HepG2 (cell line): ENCODE measurements around the gene PSAP. TPM values are rescaled to one million over a fixed set of nuclear protein-coding genes. Genes with fewer than 3 reads are reported as not detected.

ENCODE experiments used
- BCL6 ChIP-seq: IDR thresholded peaks from 2 replicates; pipeline ENCODE4 v1.6.1; 2016; ENCODE audit warnings: missing genetic modification reagents, missing compliant biosample characterization
- DMAP1 ChIP-seq: IDR thresholded peaks from 2 replicates; pipeline ENCODE4 v1.6.1; 2016
- HIVEP1 ChIP-seq: sonication (generic); formaldehyde crosslinking; IDR thresholded peaks from 2 replicates; pipeline ENCODE4 v1.4.0; 2020; ENCODE audit warnings: mild to moderate bottlenecking, missing genetic modification reagents
- NPAS2 ChIP-seq: sonication (generic); formaldehyde crosslinking; IDR thresholded peaks from 2 replicates; pipeline ENCODE4 v1.8.0; 2022; ENCODE audit warnings: mild to moderate bottlenecking, missing genetic modification reagents, borderline replicate concordance
- NR2C2 ChIP-seq: sonication (generic); formaldehyde crosslinking; IDR thresholded peaks from 2 replicates; pipeline ENCODE4 v1.4.0; 2020; ENCODE audit warnings: missing genetic modification reagents, mild to moderate bottlenecking, moderate library complexity, borderline replicate concordance
- NR2F1 ChIP-seq, 2 experiments: fragments of 450-650 bp in 1 of 2; formaldehyde crosslinking in 1 of 2; IDR thresholded peaks; 2 replicates each; pipeline versions ENCODE4 v1.5.0 to v1.6.1; 2016 to 2020; ENCODE audit warnings: mild to moderate bottlenecking in 1 of 2, missing compliant biosample characterization in 1 of 2, missing genetic modification reagents in 1 of 2, moderate library complexity in 1 of 2
- PAF1 ChIP-seq: IDR thresholded peaks from 2 replicates; pipeline ENCODE4 v1.6.1; 2016; ENCODE audit warnings: missing genetic modification reagents, missing compliant biosample characterization
- RAD21 ChIP-seq: fragments of 450-650 bp; formaldehyde crosslinking; IDR thresholded peaks from 2 replicates; pipeline ENCODE4 v1.5.0; 2020; ENCODE audit warnings: mild to moderate bottlenecking
- ZNF275 ChIP-seq: sonication (generic); formaldehyde crosslinking; IDR thresholded peaks from 2 replicates; pipeline ENCODE4 v1.8.0; 2022; ENCODE audit warnings: missing genetic modification reagents, mild to moderate bottlenecking, inconsistent platforms, borderline replicate concordance
- ZNF367 ChIP-seq: sonication (generic); formaldehyde crosslinking; IDR thresholded peaks from 2 replicates; pipeline ENCODE4 v1.4.0; 2020; ENCODE audit warnings: missing genetic modification reagents, borderline replicate concordance
- ZNF639 ChIP-seq: conservative IDR thresholded peaks from 2 replicates; pipeline ENCODE4 v1.6.1; 2018; ENCODE audit warnings: missing genetic modification reagents
- polyA plus RNA-seq, 8 experiments: library from polyadenylated mRNA; depleted of rRNA in 3 of 8; stranded (reverse) in 7 of 8; unstranded in 1 of 8; fragments of >200 nt; fragmentation: Illumina TruSeq in 4 of 8; extraction: Trizol in 4 of 8; gene quantifications; 2 replicates each; pipeline versions ENCODE4 v1.2.1 to v1.2.3, GENCODE V29; 2011 to 2016; ENCODE audit warnings: low read depth in 4 of 8, missing spikeins in 1 of 8, mixed read lengths in 1 of 8; ENCODE audit not compliant: insufficient read depth in 1 of 8
- total RNA-seq, 5 experiments: library from RNA; depleted of rRNA; stranded (reverse); fragments of >200 nt; fragmentation: Illumina TruSeq; extraction: Trizol; gene quantifications; 2 replicates each; pipeline ENCODE4 v1.2.3, GENCODE V29; 2016; ENCODE audit warnings: low read depth in 1 of 5
- TF ChIP-seq, protein P1 (sequence below): sonication (generic); formaldehyde crosslinking; IDR thresholded peaks from 2 replicates; pipeline ENCODE4 v1.4.0; 2020; ENCODE audit warnings: missing genetic modification reagents
- TF ChIP-seq, protein P2 (sequence below): sonication (generic); formaldehyde crosslinking; IDR thresholded peaks from 2 replicates; pipeline ENCODE4 v1.8.1; 2023; ENCODE audit warnings: missing genetic modification reagents, mild to moderate bottlenecking, borderline replicate concordance
- TF ChIP-seq, protein P3 (sequence below): sonication (generic); formaldehyde crosslinking; IDR thresholded peaks from 2 replicates; pipeline ENCODE4 v1.8.1; 2023; ENCODE audit warnings: missing genetic modification reagents, inconsistent platforms, borderline replicate concordance
- TF ChIP-seq, protein P4 (sequence below): fragments of 450-650 bp; IDR thresholded peaks from 2 replicates; pipeline ENCODE4 v1.6.1; 2017
- TF ChIP-seq, protein P5 (sequence below): IDR thresholded peaks from 2 replicates; pipeline ENCODE4 v1.6.1; 2016; ENCODE audit warnings: control low read depth

PSAP gene
- total and polyA plus RNA-seq, 2 of the 13 experiments (the other 11 are each of a cell fraction or from before 2014, with no cell fraction given): 323 to 643 TPM

DNA sequence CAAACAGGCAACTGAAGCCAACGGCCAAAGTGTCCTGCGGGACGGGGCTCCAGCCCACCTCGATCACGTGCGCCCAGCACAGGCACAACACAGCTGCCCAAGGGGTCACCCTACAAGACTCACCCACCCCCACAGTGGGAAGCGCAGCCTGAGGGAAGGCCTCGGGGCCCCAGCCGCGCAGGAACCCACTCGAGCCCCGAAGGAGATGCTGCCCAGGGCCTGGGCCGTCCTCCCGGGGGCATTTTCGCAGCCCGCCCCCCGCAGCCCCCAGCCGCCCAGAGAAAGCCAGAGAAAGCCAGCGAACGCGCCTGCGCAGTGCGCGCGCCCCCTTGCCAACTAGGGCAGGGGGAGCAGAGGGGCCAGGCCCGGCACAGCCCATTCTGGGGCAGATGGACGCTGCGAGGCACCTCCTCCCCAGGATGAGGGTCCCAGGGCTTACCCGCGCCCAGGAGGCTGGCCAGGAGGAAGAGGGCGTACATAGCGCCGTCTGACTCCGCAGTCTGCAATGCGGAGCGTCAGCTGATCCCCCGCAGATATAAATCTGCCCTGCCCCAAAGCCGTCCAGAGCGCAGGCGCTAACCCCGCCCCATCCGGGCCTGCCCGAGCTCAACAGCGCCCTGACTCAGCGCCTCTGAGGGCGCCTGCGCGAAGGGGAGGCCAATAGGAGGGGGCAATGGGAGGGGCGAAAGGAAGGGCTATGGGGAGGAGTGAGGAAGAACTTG, at the start of gene PSAP (continued):
- TF ChIP-seq ZNF275 (no peak), ZNF639 (CRISPR knock-in tag) (no peak), BCL6 (peak; percentile 17; the same call in 1 of the 2 replicates), PAF1 (no peak), RAD21 (CRISPR knock-in tag) (peak; percentile 58; the same call in 1 of the 2 replicates), DMAP1 (peak; percentile 63; the same call in 1 of the 2 replicates), NR2F1 (CRISPR knock-in tag; IDR thresholded peaks at IDR 0.05) (peak in 1 of 2 experiments; percentile 26; a peak in 1 of 4 replicates), NR2C2 (CRISPR knock-in tag) (peak; percentile 63), NPAS2 (no peak), ZNF367 (0 out of 2 replicates have a peak, but pooled peaks have one; percentile 66), HIVEP1 (CRISPR knock-in tag) (no peak)
- TF ChIP-seq, protein P1, sequence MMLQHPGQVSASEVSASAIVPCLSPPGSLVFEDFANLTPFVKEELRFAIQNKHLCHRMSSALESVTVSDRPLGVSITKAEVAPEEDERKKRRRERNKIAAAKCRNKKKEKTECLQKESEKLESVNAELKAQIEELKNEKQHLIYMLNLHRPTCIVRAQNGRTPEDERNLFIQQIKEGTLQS (CRISPR knock-in tag): 0 out of 2 replicates have a peak, but pooled peaks have one; percentile 63
- TF ChIP-seq, protein P2, sequence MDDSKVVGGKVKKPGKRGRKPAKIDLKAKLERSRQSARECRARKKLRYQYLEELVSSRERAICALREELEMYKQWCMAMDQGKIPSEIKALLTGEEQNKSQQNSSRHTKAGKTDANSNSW (CRISPR knock-in tag): no peak
- TF ChIP-seq, protein P3, sequence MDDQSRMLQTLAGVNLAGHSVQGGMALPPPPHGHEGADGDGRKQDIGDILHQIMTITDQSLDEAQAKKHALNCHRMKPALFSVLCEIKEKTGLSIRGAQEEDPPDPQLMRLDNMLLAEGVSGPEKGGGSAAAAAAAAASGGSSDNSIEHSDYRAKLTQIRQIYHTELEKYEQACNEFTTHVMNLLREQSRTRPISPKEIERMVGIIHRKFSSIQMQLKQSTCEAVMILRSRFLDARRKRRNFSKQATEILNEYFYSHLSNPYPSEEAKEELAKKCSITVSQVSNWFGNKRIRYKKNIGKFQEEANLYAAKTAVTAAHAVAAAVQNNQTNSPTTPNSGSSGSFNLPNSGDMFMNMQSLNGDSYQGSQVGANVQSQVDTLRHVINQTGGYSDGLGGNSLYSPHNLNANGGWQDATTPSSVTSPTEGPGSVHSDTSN (CRISPR knock-in tag): no peak
- TF ChIP-seq, protein P4, sequence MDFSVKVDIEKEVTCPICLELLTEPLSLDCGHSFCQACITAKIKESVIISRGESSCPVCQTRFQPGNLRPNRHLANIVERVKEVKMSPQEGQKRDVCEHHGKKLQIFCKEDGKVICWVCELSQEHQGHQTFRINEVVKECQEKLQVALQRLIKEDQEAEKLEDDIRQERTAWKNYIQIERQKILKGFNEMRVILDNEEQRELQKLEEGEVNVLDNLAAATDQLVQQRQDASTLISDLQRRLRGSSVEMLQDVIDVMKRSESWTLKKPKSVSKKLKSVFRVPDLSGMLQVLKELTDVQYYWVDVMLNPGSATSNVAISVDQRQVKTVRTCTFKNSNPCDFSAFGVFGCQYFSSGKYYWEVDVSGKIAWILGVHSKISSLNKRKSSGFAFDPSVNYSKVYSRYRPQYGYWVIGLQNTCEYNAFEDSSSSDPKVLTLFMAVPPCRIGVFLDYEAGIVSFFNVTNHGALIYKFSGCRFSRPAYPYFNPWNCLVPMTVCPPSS: no peak
- TF ChIP-seq, protein P5, sequence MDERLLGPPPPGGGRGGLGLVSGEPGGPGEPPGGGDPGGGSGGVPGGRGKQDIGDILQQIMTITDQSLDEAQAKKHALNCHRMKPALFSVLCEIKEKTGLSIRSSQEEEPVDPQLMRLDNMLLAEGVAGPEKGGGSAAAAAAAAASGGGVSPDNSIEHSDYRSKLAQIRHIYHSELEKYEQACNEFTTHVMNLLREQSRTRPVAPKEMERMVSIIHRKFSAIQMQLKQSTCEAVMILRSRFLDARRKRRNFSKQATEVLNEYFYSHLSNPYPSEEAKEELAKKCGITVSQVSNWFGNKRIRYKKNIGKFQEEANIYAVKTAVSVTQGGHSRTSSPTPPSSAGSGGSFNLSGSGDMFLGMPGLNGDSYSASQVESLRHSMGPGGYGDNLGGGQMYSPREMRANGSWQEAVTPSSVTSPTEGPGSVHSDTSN: no peak
